ENCODE data around the gene ELP2.

ELP2 gene

DNA sequence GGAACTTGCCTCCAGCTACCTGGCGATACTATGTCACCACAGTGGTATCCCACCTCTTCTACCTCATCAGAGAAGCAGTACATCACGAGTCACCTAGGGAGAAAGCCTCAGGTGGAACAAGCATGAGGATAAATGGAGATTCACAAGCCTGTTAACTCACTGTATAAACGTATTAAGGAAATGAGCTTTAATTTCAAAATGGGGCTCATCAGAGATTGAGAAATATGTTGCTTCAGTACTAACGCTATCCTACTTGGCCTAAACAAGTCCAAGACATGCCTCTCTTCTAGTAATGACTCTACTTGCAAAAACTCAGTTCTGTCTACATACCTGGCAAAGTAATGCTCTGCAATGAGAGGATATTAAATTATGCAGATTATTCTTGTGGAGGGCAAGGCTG is 4.9 kb upstream of the ELP2 start:
- DNase-seq: no peak

DNA sequence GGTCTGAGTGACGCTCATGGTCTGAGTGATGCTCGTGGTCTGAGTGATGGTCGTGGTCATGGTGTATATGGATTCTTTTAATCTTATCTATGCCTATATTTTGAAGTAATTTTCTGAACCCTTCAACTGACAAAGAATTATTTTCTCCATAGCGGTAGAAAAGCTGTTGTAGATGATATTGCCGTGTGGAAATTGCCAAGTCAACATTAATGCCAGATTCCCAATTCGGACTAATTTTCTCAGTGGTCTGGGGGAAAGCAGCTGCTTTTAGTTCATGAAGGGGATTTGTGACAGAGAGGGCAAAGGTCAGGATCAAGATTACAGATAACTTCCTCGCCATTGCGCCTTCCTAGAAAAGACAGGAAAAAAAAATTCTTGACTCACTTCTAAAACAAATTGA is 3.0 kb upstream of the ELP2 start:
- no peak for DNase-seq

GRCh38 chr18:36127836-36128529 is 1.7 kb upstream of the ELP2 start:
- DNase-seq: no peak

DNA sequence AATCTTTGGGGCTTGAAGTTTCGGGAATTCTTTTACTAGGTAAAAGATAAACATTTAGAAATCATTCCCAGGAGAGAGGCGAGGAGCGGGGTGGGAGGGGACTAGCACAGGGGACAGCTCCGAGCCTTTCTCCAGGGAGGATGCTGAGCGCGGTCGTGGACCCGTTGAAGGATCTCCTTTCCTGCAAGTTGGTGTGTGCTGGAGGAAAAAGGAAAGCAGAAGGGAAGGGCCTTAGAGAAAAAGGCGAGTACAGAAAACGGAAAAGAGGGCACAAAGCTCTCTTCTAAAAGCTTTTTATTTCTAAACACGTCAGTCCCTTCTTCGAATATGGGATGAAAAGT is 1.2 kb upstream of the ELP2 start:
- no peak for DNase-seq

DNA sequence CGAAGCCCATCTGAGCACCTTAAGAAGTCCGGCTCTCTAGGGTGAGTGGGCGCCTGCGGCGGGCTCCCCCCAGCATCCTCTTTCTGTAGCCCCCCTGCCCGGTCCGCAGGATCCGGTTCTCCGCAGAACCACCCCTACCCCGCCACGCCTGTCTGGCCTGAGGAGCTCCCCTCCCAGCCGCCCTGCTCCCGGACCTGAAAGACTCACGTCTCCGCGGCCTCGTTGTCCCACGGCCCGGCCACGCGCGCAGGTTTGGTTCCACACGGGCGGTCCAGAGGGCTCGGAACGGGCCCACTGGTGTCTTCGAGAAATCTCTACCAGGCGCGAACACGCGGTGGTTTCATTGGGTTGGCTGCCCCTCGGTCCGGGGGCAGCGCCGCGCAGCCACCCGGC is 796 bp upstream of the ELP2 start:
- DNase-seq: no peak

DNA sequence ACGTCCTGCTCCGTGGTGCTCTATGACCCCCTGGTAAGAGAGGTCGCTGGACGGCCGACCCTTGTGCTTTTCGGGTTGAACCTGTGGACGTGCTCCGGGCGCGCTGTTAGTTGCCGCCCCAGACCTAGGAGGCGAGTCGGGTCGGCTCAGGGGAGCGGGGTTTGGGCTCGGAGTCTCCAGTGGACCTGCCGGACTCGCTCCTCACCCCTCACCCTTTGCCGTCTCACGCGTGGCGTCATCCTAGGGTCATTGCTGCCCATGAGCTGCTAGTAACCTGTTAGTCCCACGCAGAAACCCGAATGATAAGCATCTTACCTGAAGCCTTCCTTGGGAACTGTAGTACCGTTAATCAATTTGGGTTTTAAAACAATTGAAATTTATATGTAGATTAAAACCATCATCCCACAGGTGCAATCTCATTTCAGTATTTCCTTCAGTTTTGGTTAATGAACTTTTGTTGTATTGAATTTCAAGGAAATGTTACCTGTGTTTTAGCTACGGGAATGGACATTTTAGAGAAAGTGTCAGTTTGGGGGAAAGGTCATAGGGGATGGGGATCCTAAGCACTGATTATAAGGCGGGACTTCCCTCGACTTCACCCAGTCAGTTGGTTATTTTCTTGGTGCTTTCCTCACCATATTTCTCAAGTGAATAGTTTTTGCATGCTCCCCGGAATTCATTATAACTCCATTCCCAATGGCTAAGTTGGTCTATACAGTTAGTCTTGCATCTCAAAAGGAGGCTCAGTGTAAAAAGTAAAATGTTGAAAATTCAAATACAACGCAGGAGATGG is 536 bp downstream of the ELP2 start:
- DNase-seq: no peak

DNA sequence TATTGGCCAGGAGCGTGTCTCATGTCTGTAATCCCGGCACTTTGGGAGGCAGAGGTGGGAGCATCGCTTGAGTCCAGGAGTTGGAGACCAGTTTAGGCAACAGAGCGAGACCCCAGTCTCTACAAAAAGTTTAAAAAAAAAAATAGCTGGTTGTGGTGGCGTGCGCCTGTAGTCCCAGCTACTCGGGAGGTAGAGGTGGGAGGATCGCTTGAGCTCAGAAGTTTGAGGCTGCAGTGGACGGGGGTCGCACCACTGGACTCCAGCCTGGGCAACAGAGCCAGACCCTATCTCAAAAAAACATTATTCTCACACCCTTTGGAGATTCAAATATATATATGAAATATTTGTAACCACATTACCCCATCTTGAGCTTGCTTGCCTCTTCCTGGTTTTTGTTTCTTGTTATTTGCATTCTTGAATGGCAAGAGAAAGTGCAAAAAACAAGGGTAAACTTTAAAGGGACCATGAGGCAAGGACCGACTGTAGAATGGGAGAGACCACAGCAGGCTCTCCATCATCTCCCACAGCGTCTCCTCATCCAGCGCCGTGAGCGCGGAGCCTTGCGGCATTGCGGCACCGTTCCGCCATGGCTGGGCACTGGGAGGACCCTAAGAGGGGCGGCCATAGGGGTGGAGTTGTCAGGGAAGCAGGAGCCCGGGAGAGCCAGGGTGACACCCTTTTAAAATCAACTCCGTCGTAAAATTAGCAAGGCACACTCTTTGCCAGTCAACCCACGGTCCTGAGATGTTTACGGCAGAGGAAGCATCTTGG is 1.4 kb downstream of the ELP2 start:
- DNase-seq: no peak

DNA sequence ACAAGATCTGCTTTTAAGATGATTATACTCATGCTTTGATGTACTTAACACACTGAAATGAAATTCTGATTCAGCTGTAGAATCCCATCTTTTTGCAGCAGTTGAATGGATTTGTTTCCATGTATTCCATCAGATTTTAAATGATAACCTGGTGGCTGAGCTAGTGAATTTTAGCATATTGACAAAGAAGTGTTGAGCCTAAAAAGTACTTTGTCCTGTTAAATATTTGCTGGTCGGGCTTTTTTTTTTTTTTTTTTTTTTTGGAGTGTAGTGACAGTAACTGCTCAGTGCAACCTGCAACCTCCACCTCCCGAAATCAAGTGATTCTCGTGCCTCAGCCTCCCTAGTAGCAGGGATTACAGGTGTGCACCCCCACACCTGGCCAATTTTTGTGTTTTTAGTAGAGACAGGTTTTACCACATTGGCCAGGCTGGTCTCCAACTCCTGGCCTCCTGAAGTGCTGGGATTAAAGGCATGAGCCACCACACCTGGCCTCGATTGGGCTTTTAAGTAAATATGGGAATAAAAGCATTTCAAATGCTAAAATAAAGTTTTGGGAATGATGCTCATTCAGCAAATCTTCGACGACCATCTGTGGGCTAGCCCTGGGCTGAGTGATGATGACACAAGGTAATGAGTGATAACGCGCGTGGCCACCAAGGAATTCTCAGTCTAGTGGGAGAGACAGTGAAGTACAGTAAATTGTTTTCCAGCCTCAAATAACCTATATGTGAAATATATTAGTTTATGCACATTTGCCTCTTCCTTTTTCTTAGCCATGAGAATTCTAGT is 2.2 kb downstream of the ELP2 start:
- no peak for DNase-seq

GRCh38 chr18:36132756-36133155 is 3.1 kb downstream of the ELP2 start:
- no peak for DNase-seq

DNA sequence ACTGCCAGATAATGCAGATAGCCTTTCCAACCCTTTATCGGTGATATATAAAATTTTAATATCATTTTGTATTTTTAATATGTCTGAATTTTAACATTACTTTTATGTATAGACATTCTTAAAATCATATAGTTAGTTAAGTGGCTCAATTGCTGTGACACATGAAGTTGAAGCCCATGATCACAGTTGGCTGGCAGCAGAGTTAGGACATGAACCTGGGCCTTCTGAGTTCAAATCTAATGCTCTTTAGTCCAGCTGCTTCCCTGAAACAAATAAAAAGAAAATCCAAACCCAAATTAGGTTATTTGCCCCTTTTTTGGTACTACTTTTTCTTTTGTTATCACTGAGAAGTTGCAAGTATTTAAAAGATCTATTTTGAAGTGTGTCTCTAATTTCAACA is 5.6 kb downstream of the ELP2 start:
- no peak for DNase-seq

DNA sequence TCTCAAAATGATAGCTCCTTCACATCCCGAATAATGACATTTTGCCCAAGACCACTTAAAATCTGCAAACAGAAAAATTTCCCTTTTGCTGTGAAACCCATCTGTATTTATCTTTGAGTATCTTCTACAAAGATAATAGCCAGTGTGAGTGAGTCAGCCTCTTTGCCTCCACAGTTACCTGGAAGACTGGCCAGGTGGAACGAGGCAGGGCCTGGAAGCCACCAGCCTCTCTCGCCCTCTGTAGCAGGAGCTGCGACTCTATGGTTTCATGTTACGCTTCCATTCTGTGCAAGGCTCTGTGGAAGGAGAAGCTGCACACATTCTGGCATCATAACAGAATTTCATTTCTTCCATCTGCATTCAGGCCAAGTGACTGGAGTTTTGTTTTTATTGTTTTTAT is 9.5 kb downstream of the ELP2 start:
- peak; percentile 38 for DNase-seq

DNA sequence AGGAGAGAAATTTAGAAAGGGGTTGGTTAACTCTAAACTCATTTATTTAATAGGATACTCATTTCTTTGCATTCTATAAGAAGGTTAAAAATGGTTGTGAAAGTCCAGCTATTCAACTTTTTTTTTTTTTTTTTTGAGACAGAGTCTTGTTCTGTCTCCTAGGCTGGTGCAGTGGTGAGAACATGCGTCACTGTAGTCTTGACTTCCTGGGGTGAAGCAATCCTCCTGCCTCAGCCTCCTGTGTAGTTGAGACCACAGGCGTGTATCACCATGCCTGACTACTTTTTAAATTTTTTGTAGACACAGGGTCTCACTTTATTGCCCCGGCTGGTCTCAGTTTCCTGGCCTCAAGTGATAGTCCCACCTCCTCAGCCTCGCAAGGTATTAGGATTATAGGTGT is 11.9 kb downstream of the ELP2 start:
- no peak for DNase-seq

DNA sequence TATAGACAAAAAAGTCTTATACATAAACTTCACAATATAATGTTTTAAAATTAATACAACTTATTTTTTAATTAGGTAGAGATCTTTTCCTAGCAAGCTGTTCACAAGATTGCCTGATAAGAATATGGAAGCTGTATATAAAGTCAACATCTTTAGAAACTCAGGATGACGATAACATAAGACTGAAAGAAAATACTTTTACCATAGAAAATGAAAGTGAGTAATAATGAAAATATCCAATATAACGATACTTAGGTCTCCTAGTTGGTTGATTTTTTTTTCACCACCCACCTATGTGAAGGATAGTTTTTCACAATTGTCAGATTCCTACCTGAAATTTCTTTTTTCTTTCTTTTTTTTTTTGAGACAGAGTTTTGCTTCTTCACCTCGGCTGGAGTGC is 13.1 kb downstream of the ELP2 start:
- DNase-seq: no peak

DNA sequence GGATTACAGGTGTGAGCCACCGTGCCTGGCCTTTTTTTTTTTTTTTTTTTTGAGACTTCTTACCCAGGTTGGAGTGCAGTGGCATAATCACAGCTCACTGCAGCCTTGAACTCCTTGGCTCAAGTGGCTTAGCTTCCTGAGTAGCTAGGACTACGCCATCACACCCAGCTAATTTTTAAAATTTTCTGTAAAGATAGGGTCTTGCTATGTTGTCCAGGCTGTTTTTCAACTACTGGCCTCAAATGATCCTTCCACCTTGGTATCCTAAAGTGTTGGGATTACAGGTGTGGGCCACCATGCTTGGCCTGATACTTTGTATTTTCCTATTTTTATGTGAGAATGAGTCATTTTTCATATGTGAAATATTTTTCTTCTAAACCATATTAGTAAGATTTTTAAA is 13.7 kb downstream of the ELP2 start:
- DNase-seq: no peak

DNA sequence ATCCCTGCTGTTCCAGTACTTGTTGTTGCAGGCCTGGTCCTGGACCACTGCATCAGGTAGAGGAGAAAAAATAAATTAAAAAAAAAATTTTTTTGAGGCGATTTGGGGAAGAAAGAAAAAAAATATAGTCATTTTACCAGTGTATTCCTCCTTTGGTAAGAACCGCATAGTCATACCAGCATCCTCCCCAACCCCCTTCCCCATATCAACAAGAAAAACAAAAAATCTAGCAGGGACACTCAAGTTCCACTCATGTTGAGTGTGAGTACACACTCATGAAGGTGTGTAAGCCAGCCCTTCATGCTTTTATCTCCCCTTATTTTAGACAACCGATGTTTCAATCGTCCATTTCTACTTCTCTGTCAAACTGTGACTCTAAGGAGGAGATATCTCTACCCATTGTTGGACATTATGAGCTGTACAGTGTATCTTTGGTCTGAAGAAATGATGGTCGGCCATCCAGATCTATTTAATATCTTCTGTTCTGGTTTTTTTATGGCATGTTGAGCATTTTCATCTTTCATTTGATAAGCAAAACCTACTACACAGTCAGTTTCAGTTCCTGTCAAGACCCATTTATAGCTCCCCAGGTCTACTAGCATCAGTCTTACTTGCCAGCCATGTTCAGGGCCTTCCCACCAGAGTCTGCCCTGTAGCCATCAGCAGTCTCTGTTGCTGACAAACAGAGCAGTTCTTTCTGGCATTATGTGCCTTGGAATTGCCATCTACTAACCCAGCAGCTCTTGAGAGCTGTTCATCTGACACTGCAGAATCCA is 20.0 kb downstream of the ELP2 start:
- no peak for DNase-seq

DNA sequence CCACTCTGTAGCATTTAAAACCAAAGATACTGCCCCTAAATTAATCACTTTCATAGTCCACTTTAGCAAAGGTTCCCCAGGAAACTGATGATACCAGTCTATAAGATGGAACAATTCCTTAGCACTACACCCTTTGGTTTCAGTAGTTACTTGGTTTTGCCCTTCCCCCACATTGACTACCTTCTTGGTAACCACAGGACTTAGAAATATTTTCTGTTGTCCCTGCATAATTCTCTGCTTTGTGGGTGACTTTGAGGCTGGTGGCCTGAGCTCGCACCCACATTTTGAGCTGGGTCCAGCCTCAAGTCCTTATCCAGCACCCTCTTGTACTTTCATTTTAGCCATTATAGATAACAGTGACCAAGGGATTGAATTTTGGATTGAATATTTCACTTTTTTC is 23.1 kb downstream of the ELP2 start:
- no peak for DNase-seq

DNA sequence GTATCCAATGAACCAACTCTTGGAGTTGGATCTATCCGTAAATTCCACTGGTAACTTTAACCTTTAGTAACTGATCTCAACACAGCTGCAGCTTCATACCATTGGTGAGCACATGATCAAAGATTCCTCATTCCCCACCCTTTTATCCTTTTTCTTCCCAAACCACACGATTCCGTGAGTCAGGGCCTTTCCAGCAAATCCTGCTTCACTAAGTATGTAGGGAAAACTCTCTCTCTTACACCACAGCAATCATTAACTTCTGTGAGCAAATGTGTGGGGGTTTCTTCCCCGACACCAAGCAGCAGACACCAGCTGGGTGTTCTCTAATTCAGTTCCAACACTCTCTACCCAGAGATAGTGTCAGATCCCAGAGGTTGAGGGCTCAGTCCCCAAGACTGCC is 23.5 kb downstream of the ELP2 start:
- no peak for DNase-seq

DNA sequence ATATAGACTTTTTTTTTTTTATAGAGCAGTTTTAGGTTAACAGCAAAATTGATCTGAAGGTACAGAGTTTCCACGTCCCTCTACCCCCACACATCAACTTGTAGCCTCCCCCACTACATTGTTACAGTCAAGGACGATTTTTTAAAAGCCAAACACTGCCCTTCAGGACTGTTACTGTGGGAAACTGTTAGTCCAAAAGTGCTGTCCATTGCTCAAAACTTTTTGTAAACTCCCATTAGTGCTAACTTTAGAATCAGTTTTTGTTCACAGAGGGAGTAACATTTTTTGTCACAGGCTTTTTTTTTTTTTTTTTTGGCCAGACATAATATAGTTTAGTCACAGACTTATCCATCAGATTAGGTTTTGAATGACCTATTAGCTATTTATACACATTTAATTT is 24.1 kb downstream of the ELP2 start:
- DNase-seq: no peak

DNA sequence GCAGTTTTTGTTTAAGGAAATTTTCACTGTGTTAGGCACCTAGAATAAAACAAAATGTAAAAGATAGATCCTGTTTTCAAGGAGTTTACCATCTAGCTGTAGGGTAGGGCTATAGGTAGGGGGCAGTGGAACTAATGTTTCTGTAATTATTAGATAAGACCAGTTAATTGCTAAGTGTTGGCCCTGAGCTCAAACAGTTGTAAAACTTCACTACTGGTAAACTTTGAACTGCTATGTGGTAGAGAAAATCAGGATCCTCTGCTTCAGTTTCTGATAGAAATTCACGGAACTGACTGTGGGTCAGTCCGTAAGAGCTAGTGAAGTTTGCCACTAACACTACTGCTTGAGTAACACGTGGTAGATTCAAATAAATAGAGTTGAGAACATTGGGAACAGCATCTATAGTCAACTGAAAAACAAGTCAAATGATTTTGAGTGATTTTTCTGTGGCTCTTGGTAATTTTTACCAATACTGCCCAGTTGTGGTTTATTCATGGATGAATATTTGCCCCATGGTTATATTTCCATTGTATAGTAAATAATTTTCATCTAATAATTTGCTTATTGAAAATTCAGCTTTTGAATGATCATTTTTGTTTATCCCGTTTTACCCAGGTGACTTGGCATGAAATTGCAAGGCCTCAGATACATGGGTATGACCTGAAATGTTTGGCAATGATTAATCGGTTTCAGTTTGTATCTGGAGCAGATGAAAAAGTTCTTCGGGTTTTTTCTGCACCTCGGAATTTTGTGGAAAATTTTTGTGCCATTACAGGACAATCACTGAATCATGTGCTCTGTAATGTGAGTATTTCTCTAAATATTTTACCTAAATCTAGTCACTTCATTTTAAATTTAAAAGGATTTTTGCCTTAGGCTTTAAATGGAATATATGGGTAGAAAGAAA is 26.4 kb downstream of the ELP2 start:
- no peak for DNase-seq

DNA sequence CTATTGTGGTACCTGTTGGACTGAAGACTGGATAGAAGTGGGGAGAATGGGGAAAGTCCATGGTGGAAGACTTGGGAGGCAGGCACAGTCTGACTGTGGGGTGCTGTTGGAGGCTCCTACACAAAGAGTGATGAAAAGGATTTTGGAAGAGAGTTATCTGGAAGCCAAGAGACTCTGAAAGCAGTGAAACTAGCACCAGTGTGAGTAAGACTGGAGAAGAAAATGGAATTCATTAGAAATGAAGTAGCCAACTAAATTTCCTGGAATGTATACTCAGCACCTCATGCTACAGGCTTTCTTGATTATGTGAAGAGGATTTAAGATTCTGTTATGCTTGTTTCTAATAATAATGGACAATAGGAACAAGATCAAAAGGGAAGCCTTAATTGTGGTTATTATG is 27.7 kb downstream of the ELP2 start:
- no peak for DNase-seq

DNA sequence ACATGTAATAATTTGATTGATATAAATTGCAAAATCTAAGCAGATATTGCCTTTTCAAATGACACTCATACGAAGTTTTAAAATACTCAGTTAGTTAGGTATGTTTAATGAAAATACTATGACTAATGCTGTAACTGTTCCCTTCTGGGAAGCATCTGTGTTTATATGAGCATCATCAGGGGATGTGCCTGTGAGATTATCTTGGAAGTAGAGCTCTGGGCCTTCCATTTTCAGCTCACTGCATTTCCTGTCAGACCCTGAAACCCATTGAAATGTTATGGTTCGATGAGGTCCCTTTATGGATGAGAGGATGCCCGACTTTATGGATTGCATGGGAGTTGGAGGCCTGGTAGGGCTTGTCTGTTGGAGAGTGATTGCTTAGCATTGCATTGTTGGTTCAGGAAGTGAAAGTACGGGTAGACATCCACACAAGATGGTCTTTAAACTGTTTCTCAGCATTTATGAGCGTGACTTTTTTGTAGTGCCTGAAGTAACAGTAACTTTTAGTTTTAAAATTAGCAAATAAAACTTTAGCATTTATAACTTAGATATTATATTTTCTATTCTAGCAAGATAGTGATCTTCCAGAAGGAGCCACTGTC is 28.7 kb downstream of the ELP2 start:
- no peak for DNase-seq
